GM19238 (cell line): ENCODE measurements around the gene TIMM10.
"Not testable (repeated sequence)": the region's sequence is repeated elsewhere in the genome, so short reads cannot be mapped to it uniquely, and the experiment has no call there.

Experiments used
- DNase-seq: peaks from one replicate; pipeline ENCODE4 v3.0.0; 2011; ENCODE audit warnings: low spot score; ENCODE audit not compliant: insufficient read length

The TIMM10 gene

GRCh38 chr11:57542582-57542981, 12.0 kb upstream of the TIMM10 start:
- DNase-seq, result no peak

GRCh38 chr11:57541169-57541568, 10.6 kb upstream of the TIMM10 start:
- DNase-seq, result no peak

GRCh38 chr11:57539342-57539741, 8.8 kb upstream of the TIMM10 start:
- DNase-seq, result no peak

- DNase-seq, result no peak
Observed at GRCh38 chr11:57536947-57537619, 6.5 kb upstream of the TIMM10 start, which contains the start of gene SMTNL1. SMTNL1 (plus strand) TSS chr11:57537595; CDS start chr11:57542643, 5,048 bp downstream.

- DNase-seq, result not testable (repeated sequence)
Observed at GRCh38 chr11:57534449-57534848, 3.9 kb upstream of the TIMM10 start.

GRCh38 chr11:57530215-57530595, 349 bp downstream of the TIMM10 start:
- DNase-seq, result no peak

- no peak for DNase-seq
Observed at GRCh38 chr11:57529012-57529411, 1.5 kb downstream of the TIMM10 start.

- DNase-seq, result no peak
Observed at GRCh38 chr11:57527056-57527631, 3.4 kb downstream of the TIMM10 start.

- no peak for DNase-seq
Observed at GRCh38 chr11:57523419-57523818, 7.1 kb downstream of the TIMM10 start.

GRCh38 chr11:57521116-57521515, 9.4 kb downstream of the TIMM10 start:
- no peak for DNase-seq

GRCh38 chr11:57516061-57516443, 14.5 kb downstream of the TIMM10 start:
- no peak for DNase-seq

- DNase-seq, result peak; percentile 36
Observed at GRCh38 chr11:57515332-57516060, 15.1 kb downstream of the TIMM10 start, which contains the start of gene SLC43A1. SLC43A1 (minus strand) TSS chr11:57515702; CDS start chr11:57514111, 1,591 bp downstream.

GRCh38 chr11:57514538-57515331, 15.8 kb downstream of the TIMM10 start:
- peak; percentile 55 for DNase-seq

GRCh38 chr11:57513911-57514537, 16.5 kb downstream of the TIMM10 start:
- DNase-seq, result no peak

GRCh38 chr11:57513452-57513795, 17.1 kb downstream of the TIMM10 start:
- DNase-seq, result no peak

GRCh38 chr11:57512646-57513451, 17.7 kb downstream of the TIMM10 start:
- no peak for DNase-seq

- DNase-seq, result no peak
Observed at GRCh38 chr11:57511741-57512430, 18.7 kb downstream of the TIMM10 start.

GRCh38 chr11:57508341-57509170, 22.0 kb downstream of the TIMM10 start:
- no peak for DNase-seq

- DNase-seq, result no peak
Observed at GRCh38 chr11:57506522-57506921, 24.0 kb downstream of the TIMM10 start.
